Endodermal cell (in vitro differentiated cells): Measurements from ENCODE around the gene MBP. TPM values are rescaled to one million over a fixed set of nuclear protein-coding genes. Genes with fewer than 3 reads are reported as not detected.

Source experiments
- DNase-seq: peaks from one replicate; pipeline ENCODE4 v3.0.0-alpha.2; 2017
- H3K27ac ChIP-seq: 2 replicates; pipeline ENCODE4 v1.5.1; 2013; ENCODE audit warnings: mild to moderate bottlenecking, low read depth, low read length, moderate library complexity
- H3K27me3 ChIP-seq: 2 replicates; pipeline ENCODE4 v1.6.1; 2013; ENCODE audit warnings: mild to moderate bottlenecking, low read length, moderate library complexity; ENCODE audit not compliant: insufficient read depth, control insufficient read depth, poor library complexity, severe bottlenecking
- H3K36me3 ChIP-seq: 2 replicates; pipeline ENCODE4 v1.7.0; 2013; ENCODE audit warnings: mild to moderate bottlenecking, low read length, moderate library complexity; ENCODE audit not compliant: control insufficient read depth, insufficient read depth
- H3K4me1 ChIP-seq: one replicate; pipeline ENCODE4 v1.7.0; 2013; ENCODE audit warnings: low read length; ENCODE audit not compliant: control insufficient read depth, insufficient read depth
- H3K4me3 ChIP-seq: 2 replicates; pipeline ENCODE4 v1.5.1; 2013; ENCODE audit warnings: mild to moderate bottlenecking, low read length, moderate library complexity
- H3K9ac ChIP-seq: 2 replicates; pipeline ENCODE4 v1.6.1; 2013; ENCODE audit warnings: mild to moderate bottlenecking, low read length, moderate library complexity; ENCODE audit not compliant: poor library complexity, severe bottlenecking; ENCODE audit errors: extremely low read depth
- H3K9me3 ChIP-seq: 2 replicates; pipeline ENCODE4 v1.6.1; 2013; ENCODE audit warnings: mild to moderate bottlenecking, low read length, moderate library complexity; ENCODE audit not compliant: control insufficient read depth
- H3K27ac Mint-ChIP-seq: 2 replicates; pipeline ENCODE4 v1.8.0; 2020; ENCODE audit warnings: mixed read lengths
- H3K27me3 Mint-ChIP-seq: 2 replicates; pipeline ENCODE4 v1.8.0; 2021; ENCODE audit warnings: mild to moderate bottlenecking, mixed read lengths; ENCODE audit not compliant: insufficient read depth
- H3K36me3 Mint-ChIP-seq: 2 replicates; pipeline ENCODE4 v1.8.0; 2020; ENCODE audit warnings: low read depth, mixed read lengths
- H3K4me1 Mint-ChIP-seq: 2 replicates; pipeline ENCODE4 v1.8.0; 2020; ENCODE audit warnings: mixed read lengths
- H3K4me3 Mint-ChIP-seq: 2 replicates; pipeline ENCODE4 v1.8.0; 2020; ENCODE audit warnings: mild to moderate bottlenecking, moderate library complexity, mixed read lengths
- H3K9me3 Mint-ChIP-seq: 2 replicates; pipeline ENCODE4 v1.8.0; 2020; ENCODE audit warnings: mild to moderate bottlenecking, mixed read lengths
- CTCF ChIP-seq: fragments of 200-600 bp; sonication (generic); conservative IDR thresholded peaks from 2 replicates; pipeline ENCODE4 v1.5.0; 2021; ENCODE audit warnings: antibody characterized with exemption, mild to moderate bottlenecking
- WGBS, 2 experiments: methylation state at CpG; one replicate each; pipeline versions ENCODE4 v1.1.5 to v1.1.7; 2013; ENCODE audit warnings: missing lambda C conversion rate in 2 of 2, mixed read lengths in 1 of 2; ENCODE audit not compliant: insufficient coverage in 1 of 2, insufficient read length in 1 of 2; 5-methylcytosine and 5-hydroxymethylcytosine counted together
- total RNA-seq, 2 donors: library from RNA; stranded (reverse); fragmentation: NEBNext Ultra II Directional in 1 of 2; extraction: Animal tissue kit (Norgen Biotek cat#: 25700) in 1 of 2; gene quantifications; 2 replicates in 1 of 2; 3 replicates in 1 of 2; pipeline ENCODE4 v1.2.1, GENCODE V29; 2021

Gene MBP
- total RNA-seq, 2 donors from 2014 or later, result 16.3 to 19.0 TPM

- Mint-ChIP-seq H3K27me3 (no peaks in the 10 kb centered on the region), H3K36me3 (peaks cover 65% of the 10 kb centered on the region), H3K27ac (no peak overlapping the region), H3K4me1 (no peaks in the 10 kb centered on the region), H3K9me3 (peaks cover 3% of the 10 kb centered on the region), H3K4me3 (no peak overlapping the region)
- no peak overlapping the region for H3K4me3 ChIP-seq
- TF ChIP-seq CTCF, result no peak
- H3K4me1 ChIP-seq, result no peaks in the 10 kb centered on the region
- whole genome bisulfite sequencing, 2 experiments, result 94 to 96% methylated on average over 14 to 17 of the region's 18 CpGs
- peaks cover 34% of the 10 kb centered on the region for H3K36me3 ChIP-seq
- H3K9ac ChIP-seq, result no peak overlapping the region
- H3K9me3 ChIP-seq, result no peaks in the 10 kb centered on the region
- DNase-seq, result no peak
- H3K27ac ChIP-seq, result no peak overlapping the region
- H3K27me3 ChIP-seq, result no peaks in the 10 kb centered on the region
Measured at GRCh38 chr18:76957384-76958355, 174.9 kb downstream of the MBP start.

- no peaks in the 10 kb centered on the region for H3K4me1 Mint-ChIP-seq
- Histone ChIP-seq H3K27me3 (no peaks in the 10 kb centered on the region), H3K9me3 (no peaks in the 10 kb centered on the region), H3K4me1 (no peaks in the 10 kb centered on the region), H3K36me3 (peaks cover 45% of the 10 kb centered on the region), H3K4me3 (no peak overlapping the region), H3K27ac (no peak overlapping the region), H3K9ac (no peak overlapping the region)
- 94 to 96% methylated on average over 10 to 11 of the region's 11 CpGs for WGBS, 2 experiments
- H3K9me3 Mint-ChIP-seq, result peaks cover under 1% of the 10 kb centered on the region
- peaks cover 60% of the 10 kb centered on the region for H3K36me3 Mint-ChIP-seq
- no peaks in the 10 kb centered on the region for H3K27me3 Mint-ChIP-seq
- DNase-seq, result no peak
- TF ChIP-seq CTCF, result no peak
- no peak overlapping the region for H3K4me3 Mint-ChIP-seq
- peak overlapping the region; percentile 58 for H3K27ac Mint-ChIP-seq
Measured at GRCh38 chr18:76956648-76957047, 175.9 kb downstream of the MBP start.

- no peaks in the 10 kb centered on the region for H3K4me1 ChIP-seq
- no peaks in the 10 kb centered on the region for H3K9me3 Mint-ChIP-seq
- H3K27me3 ChIP-seq, result no peaks in the 10 kb centered on the region
- H3K27ac Mint-ChIP-seq, result no peak overlapping the region
- H3K4me3 Mint-ChIP-seq, result no peak overlapping the region
- H3K9ac ChIP-seq, result no peak overlapping the region
- H3K27me3 Mint-ChIP-seq, result no peaks in the 10 kb centered on the region
- no peaks in the 10 kb centered on the region for H3K4me1 Mint-ChIP-seq
- peaks cover 58% of the 10 kb centered on the region for H3K36me3 Mint-ChIP-seq
- peaks cover 45% of the 10 kb centered on the region for H3K36me3 ChIP-seq
- WGBS, 2 experiments, result 96 to 97% methylated on average over 21 to 28 of the region's 28 CpGs
- no peak for DNase-seq
- no peaks in the 10 kb centered on the region for H3K9me3 ChIP-seq
- no peak overlapping the region for H3K4me3 ChIP-seq
- no peak for TF ChIP-seq CTCF
- no peak overlapping the region for H3K27ac ChIP-seq
Measured at GRCh38 chr18:76955524-76956170, 176.9 kb downstream of the MBP start.
